ENCODE measurements around the gene FAM98C. TPM values are rescaled to one million over a fixed set of nuclear protein-coding genes. Genes with fewer than 3 reads are reported as not detected.

FAM98C gene
- total and polyA plus RNA-seq, 9 donors = 7.8 to 23.7 (median 18.8) TPM

DNA sequence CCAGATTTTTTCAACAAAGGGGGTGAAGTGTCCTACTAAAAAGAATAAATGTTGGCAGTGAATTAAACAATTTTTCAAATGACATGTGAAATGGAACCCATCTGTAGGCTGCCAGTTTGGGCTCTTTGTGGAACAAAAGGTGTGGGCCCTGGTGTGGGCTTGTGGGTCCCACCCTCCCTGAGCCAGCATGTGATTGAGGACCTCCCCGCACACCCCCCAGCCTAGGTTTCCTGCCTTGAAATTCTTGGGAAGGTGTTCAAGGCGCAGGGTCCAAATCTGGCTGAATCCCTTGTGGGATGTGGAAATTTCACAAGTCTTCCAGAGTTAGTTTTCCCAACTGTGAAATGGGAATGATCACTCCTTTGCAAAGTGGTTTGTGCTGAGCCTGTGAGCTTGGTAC, 19.1 kb upstream of the FAM98C start:
- H3K4me1 ChIP-seq (ENCODE audit: insufficient read depth) = peaks cover 10% of the 10 kb centered on the region
- H3K4me3 ChIP-seq = no peak overlapping the region
- no peak overlapping the region for H3K27ac ChIP-seq
- no peaks in the 10 kb centered on the region for H3K27me3 ChIP-seq
- TF ChIP-seq EP300 (IDR thresholded peaks at IDR 0.05) (no peak), POLR2A (IDR thresholded peaks at IDR 0.05) (no peak)
- TF ChIP-seq, protein P1, sequence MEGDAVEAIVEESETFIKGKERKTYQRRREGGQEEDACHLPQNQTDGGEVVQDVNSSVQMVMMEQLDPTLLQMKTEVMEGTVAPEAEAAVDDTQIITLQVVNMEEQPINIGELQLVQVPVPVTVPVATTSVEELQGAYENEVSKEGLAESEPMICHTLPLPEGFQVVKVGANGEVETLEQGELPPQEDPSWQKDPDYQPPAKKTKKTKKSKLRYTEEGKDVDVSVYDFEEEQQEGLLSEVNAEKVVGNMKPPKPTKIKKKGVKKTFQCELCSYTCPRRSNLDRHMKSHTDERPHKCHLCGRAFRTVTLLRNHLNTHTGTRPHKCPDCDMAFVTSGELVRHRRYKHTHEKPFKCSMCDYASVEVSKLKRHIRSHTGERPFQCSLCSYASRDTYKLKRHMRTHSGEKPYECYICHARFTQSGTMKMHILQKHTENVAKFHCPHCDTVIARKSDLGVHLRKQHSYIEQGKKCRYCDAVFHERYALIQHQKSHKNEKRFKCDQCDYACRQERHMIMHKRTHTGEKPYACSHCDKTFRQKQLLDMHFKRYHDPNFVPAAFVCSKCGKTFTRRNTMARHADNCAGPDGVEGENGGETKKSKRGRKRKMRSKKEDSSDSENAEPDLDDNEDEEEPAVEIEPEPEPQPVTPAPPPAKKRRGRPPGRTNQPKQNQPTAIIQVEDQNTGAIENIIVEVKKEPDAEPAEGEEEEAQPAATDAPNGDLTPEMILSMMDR (IDR thresholded peaks at IDR 0.05) = no peak
- intact Hi-C loops (cut with DNase I) = no loop called here
- no peaks in the 10 kb centered on the region for H3K36me3 ChIP-seq
- no peak for DNase-seq
- WGBS, 3 donors = 94 to 100% (median 100%) methylated on average over 2 of the region's 2 CpGs
- H3K9me3 ChIP-seq = no peaks in the 10 kb centered on the region

DNA sequence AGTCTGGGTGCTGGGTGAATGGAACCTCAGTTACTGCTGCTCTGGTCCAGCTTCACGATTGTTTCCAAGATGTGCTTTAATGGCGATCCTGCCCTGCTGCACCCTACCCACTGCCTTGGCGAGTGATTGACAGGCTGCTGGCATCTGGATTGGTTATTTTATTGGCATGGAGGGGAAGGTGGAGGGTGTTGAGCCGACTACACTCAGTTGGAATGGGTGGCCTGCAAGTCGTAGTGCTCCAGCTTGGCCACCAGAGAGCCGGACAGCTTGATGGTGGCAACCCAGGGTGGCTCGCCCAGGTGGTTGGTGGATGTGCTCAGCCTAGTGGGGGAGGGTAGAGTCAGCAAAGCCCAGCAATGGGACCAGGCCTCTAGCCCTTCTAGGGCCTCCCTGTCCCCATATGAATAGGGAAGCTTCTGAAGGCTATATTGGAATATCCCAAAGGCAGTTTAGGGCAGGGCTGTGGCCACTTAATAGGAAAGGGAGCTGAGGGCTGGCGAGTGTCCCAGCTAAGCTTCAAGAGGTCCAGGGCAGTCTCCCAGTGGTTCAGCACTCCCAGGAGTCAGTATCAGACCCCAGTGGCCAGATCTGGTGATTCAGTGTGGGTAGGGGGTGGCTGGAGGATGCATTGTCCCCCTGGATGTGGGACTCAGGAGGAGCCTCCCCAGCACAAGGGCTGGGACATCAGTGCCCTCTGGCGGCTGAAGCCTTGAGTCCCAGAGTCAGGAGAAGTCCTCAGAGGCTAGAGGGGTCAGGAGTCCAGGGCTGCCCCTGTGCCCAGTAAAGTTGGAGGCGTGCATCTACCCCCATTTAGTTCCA, 18.5 kb upstream of the FAM98C start:
- 83 to 87% (median 84%) methylated on average over 10 of the region's 10 CpGs for WGBS, 3 donors
- H3K9me3 ChIP-seq = no peaks in the 10 kb centered on the region
- no peaks in the 10 kb centered on the region for H3K36me3 ChIP-seq
- H3K27ac ChIP-seq = no peak overlapping the region
- H3K4me1 ChIP-seq (ENCODE audit: insufficient read depth) = peaks cover 10% of the 10 kb centered on the region
- H3K4me3 ChIP-seq = no peak overlapping the region
- no peaks in the 10 kb centered on the region for H3K27me3 ChIP-seq
- DNase-seq = no peak
- TF ChIP-seq POLR2A (IDR thresholded peaks at IDR 0.05) (no peak), EP300 (IDR thresholded peaks at IDR 0.05) (no peak)
- TF ChIP-seq, protein P1 (IDR thresholded peaks at IDR 0.05) = no peak
- intact Hi-C loops (cut with DNase I) = no loop called here

DNA sequence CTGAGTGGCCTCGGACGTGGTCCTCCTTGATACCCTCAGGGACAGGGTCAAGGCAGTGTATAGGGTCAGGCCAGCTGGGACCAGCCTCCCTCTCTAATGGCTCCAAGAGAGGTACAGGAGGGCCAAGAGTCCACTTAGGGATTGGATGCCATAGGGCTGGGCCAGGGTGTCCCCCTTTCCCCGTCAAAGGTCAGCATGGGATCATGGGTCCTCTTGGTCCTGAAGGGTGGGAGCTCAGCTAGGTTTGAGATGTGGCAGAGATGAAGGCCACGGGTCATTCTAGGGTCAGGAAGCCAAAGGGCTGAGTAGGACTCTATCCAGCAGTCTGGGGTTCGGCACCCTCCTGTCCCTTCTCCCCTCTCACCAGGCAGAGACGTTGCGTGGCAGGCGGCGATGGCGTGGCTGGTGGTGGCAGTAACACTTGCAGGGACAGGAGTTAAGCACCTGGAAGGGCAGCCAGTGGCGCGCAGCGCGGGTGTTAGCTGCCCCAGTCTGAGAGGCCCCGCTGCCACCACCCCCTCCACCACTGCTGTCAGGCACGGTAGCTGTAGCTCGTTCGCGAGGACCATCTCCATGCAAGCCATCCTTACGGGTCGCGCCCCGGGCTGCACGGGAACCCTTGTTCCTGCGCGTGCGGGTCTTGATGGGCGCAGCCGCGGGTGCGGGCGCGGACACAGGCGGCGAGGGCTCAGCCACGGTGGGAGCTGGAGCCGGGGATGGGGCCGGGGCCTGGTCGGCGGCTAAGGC, 17.7 kb upstream of the FAM98C start:
- no peak overlapping the region for H3K27ac ChIP-seq
- no peaks in the 10 kb centered on the region for H3K36me3 ChIP-seq
- peaks cover 10% of the 10 kb centered on the region for H3K4me1 ChIP-seq (ENCODE audit: insufficient read depth)
- H3K4me3 ChIP-seq = no peak overlapping the region
- intact Hi-C loops (cut with DNase I) = no loop called here
- TF ChIP-seq POLR2A (IDR thresholded peaks at IDR 0.05) (no peak), EP300 (IDR thresholded peaks at IDR 0.05) (no peak)
- TF ChIP-seq, protein P1 (IDR thresholded peaks at IDR 0.05) = no peak
- no peaks in the 10 kb centered on the region for H3K27me3 ChIP-seq
- H3K9me3 ChIP-seq = no peaks in the 10 kb centered on the region
- 70 to 84% (median 80%) methylated on average over 35 to 40 of the region's 40 CpGs for WGBS, 3 donors
- no peak for DNase-seq

DNA sequence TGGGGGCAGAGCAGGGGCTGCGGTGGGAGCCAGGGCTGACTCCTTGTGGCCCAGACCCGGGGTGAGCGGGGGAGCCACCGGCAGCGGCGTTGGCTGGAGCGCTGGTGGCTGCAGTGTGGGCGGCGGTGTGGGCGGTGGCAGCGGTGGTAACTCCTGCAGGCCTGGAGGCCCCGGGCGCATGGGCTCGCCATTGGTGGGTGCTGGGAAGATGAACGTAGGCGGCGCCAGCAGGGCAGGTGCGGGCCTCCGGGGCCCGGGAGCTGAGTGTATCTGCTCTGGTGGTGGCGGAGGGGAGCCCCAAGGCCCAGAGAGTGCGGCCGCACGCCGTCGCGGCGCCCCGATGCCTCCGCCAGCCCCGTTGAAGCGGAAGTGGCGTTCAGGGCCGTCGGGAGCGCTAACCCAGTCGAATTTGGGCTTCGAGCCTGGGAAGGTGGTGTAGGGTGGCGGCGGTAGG, 17.1 kb upstream of the FAM98C start:
- Histone ChIP-seq H3K27me3 (no peaks in the 10 kb centered on the region), H3K36me3 (no peaks in the 10 kb centered on the region), H3K4me1 (ENCODE audit: insufficient read depth) (peaks cover 10% of the 10 kb centered on the region), H3K27ac (no peak overlapping the region), H3K4me3 (no peak overlapping the region), H3K9me3 (no peaks in the 10 kb centered on the region)
- TF ChIP-seq POLR2A (IDR thresholded peaks at IDR 0.05) (no peak), EP300 (IDR thresholded peaks at IDR 0.05) (no peak)
- TF ChIP-seq, protein P1 (IDR thresholded peaks at IDR 0.05) = no peak
- intact Hi-C loops (cut with DNase I) = loop anchor here in 1 of 4 donors (2.0 kb wide), 1 partner anchor 15 kb away; no protein-coding TSS in a partner anchor
- peak in 1 of 5 donors; percentile 30 for DNase-seq
- 61 to 78% (median 74%) methylated on average over 38 to 40 of the region's 40 CpGs for WGBS, 3 donors
